ENCODE data around the gene LMBR1L. TPM values are rescaled to one million over a fixed set of nuclear protein-coding genes. Genes with fewer than 3 reads are reported as not detected.

Gene LMBR1L
- polyA plus RNA-seq, 3 donors, result 22.0 to 104 (median 25.9) TPM

DNA sequence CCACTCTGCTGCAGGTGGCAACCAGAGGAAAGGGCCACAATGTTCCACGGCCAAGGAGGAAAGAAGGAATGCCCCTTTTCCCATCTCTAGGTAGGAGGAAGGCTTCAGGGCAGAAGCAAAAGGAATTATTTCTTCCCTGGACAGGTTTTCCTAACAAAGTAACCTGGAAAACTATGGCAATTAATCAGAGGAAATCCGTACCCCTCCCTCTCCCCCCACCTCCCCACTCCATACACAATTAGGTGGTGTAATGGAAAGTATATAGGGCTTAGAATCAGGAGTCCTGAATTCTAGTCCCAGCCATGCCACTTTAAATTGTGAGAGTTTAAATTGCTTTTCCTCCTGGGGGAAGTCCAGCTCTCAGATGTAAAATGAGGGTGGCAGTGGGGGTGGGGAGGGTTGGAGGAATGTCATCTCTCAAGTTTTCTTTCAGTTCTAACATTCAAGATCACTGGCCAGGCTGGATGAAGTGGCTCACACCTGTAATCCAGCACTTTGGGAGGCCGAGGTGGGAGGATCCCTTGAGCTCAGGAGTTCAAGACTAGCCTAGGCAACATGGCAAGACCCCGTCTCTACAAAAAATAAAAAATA is 17.7 kb downstream of the LMBR1L start:
- Mint-ChIP-seq H3K4me3 (peak overlapping the region in 1 of 2 donors; percentile 89), H3K4me1 (peaks cover 53% of the 10 kb centered on the region), H3K27me3 (ENCODE audit: low read depth in 3 of 3) (peaks cover 79 to 84% (median 82%) of the 10 kb centered on the region in 3 donors), H3K27ac (no peak overlapping the region), H3K36me3 (peaks cover 30 to 33% of the 10 kb centered on the region in 2 donors), H3K9me3 (peaks cover 0 to 31% (median 8%) of the 10 kb centered on the region in 7 donors)
- DNase-seq, result no peak
- Histone ChIP-seq H3K27ac (ENCODE audit: low read depth in 1 of 2, low read length in 2 of 2) (no peak overlapping the region), H3K9ac (ENCODE audit: insufficient read depth, low read length, poor library complexity, severe bottlenecking) (no peak overlapping the region), H3K4me3 (replicated peaks in 1 of 3; ENCODE audit: low read depth in 2 of 3, low read length in 3 of 3) (peak overlapping the region in 1 of 3 experiments; percentile 51), H2AFZ (ENCODE audit: insufficient read depth, low read depth, low read length, poor library complexity, severe bottlenecking) (peak overlapping the region; percentile 39), H4K20me1 (ENCODE audit: insufficient read depth, low read length) (peaks cover 19% of the 10 kb centered on the region), H3K4me1 (ENCODE audit: control insufficient read depth in 1 of 2, insufficient read depth in 2 of 2, low read length in 2 of 2) (peaks cover 44 to 57% of the 10 kb centered on the region in 2 donors), H3K4me2 (replicated peaks; ENCODE audit: extremely low read depth, low read length, poor library complexity, severe bottlenecking) (no peak overlapping the region), H3K79me2 (ENCODE audit: insufficient read depth, low read length) (no peaks in the 10 kb centered on the region), H3K9me3 (replicated peaks in 1 of 2; ENCODE audit: control insufficient read depth in 1 of 2, insufficient read depth in 1 of 2, low read length in 2 of 2) (peaks cover 0 to 33% of the 10 kb centered on the region in 2 donors), H3K27me3 (ENCODE audit: control insufficient read depth in 2 of 2, insufficient read depth in 2 of 2, low read length in 2 of 2) (peaks cover 72 to 80% of the 10 kb centered on the region in 2 donors), H3K36me3 (replicated peaks in 1 of 2; ENCODE audit: control insufficient read depth in 1 of 2, insufficient read depth in 2 of 2, low read length in 2 of 2) (peaks cover 14 to 26% of the 10 kb centered on the region in 2 donors)
- TF ChIP-seq, protein P1, sequence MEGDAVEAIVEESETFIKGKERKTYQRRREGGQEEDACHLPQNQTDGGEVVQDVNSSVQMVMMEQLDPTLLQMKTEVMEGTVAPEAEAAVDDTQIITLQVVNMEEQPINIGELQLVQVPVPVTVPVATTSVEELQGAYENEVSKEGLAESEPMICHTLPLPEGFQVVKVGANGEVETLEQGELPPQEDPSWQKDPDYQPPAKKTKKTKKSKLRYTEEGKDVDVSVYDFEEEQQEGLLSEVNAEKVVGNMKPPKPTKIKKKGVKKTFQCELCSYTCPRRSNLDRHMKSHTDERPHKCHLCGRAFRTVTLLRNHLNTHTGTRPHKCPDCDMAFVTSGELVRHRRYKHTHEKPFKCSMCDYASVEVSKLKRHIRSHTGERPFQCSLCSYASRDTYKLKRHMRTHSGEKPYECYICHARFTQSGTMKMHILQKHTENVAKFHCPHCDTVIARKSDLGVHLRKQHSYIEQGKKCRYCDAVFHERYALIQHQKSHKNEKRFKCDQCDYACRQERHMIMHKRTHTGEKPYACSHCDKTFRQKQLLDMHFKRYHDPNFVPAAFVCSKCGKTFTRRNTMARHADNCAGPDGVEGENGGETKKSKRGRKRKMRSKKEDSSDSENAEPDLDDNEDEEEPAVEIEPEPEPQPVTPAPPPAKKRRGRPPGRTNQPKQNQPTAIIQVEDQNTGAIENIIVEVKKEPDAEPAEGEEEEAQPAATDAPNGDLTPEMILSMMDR (IDR thresholded peaks at IDR 0.05), result no peak
- WGBS (ENCODE audit: insufficient coverage), result 83% methylated on average over 1 of the region's 4 CpGs
- intact Hi-C loops (cut with micrococcal nuclease), result no loop called here

DNA sequence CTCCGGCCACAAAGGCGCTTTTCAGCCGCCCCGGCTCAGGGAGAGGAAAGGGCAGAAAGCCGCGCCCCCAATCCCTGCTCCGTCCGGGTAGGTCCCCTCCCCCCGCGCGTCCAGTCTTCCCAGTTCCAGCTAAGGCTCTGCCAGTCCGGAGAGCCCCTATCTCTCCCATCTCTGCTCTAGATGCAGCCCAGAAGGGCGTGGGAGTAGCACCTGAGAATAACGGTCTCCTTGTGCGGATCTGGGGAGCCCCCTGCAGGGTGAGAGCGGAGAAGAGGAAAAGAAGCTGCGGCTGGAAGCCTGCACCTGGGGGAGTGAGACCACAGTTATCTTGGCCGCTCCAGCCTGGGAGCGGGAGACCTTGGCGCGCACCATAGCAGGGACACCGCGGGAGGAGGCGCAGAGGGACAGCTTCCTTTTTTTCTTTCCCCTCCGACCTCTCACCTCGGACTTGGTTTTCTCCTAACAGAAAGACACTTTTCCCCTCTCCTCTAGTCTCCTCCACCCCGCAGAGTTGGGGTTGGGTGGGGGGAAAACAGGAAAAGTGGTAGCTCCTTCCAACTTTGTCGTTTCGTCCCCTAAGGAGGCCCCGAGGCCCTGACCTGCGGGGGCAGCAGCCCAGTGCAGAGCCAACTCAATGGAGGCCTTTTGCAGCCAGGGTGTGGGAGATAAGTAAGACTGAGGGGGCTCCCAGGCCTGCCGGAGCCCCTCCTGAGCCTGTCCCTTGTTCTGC is 18.4 kb downstream of the LMBR1L start:
- Histone ChIP-seq H3K9me3 (replicated peaks in 1 of 2; ENCODE audit: control insufficient read depth in 1 of 2, insufficient read depth in 1 of 2, low read length in 2 of 2) (peaks cover 0 to 33% of the 10 kb centered on the region in 2 donors), H3K4me2 (replicated peaks; ENCODE audit: extremely low read depth, low read length, poor library complexity, severe bottlenecking) (peak overlapping the region; percentile 55), H3K9ac (ENCODE audit: insufficient read depth, low read length, poor library complexity, severe bottlenecking) (no peak overlapping the region), H3K27ac (ENCODE audit: low read depth in 1 of 2, low read length in 2 of 2) (no peak overlapping the region), H3K27me3 (ENCODE audit: control insufficient read depth in 2 of 2, insufficient read depth in 2 of 2, low read length in 2 of 2) (peaks cover 72 to 80% of the 10 kb centered on the region in 2 donors), H3K36me3 (replicated peaks in 1 of 2; ENCODE audit: control insufficient read depth in 1 of 2, insufficient read depth in 2 of 2, low read length in 2 of 2) (peaks cover 8 to 19% of the 10 kb centered on the region in 2 donors), H3K4me1 (ENCODE audit: control insufficient read depth in 1 of 2, insufficient read depth in 2 of 2, low read length in 2 of 2) (peaks cover 44 to 57% of the 10 kb centered on the region in 2 donors), H3K4me3 (replicated peaks in 1 of 3; ENCODE audit: low read depth in 2 of 3, low read length in 3 of 3) (peak overlapping the region in 1 of 3 experiments; percentile 51), H2AFZ (ENCODE audit: insufficient read depth, low read depth, low read length, poor library complexity, severe bottlenecking) (peak overlapping the region; percentile 39), H3K79me2 (ENCODE audit: insufficient read depth, low read length) (no peaks in the 10 kb centered on the region), H4K20me1 (ENCODE audit: insufficient read depth, low read length) (peaks cover 13% of the 10 kb centered on the region)
- peaks cover 53% of the 10 kb centered on the region for H3K4me1 Mint-ChIP-seq
- 4% methylated on average over 23 of the region's 32 CpGs for WGBS (ENCODE audit: insufficient coverage)
- H3K9me3 Mint-ChIP-seq, result peaks cover 0 to 31% (median 8%) of the 10 kb centered on the region in 7 donors
- intact Hi-C loops (cut with micrococcal nuclease), result no loop called here
- peaks cover 83 to 89% (median 86%) of the 10 kb centered on the region in 3 donors for H3K27me3 Mint-ChIP-seq (ENCODE audit: low read depth in 3 of 3)
- H3K36me3 Mint-ChIP-seq, result peaks cover 24 to 27% of the 10 kb centered on the region in 2 donors
- H3K4me3 Mint-ChIP-seq, result peak overlapping the region; percentile 41 to 89
- peak in 1 of 3 donors; percentile 18 for DNase-seq
- TF ChIP-seq, protein P1 (IDR thresholded peaks at IDR 0.05), result no peak
- no peak overlapping the region for H3K27ac Mint-ChIP-seq
